Mucosa of descending colon (tissue), 3 donors: ENCODE data around the gene LAMA5. TPM values are rescaled to one million over a fixed set of nuclear protein-coding genes. Genes with fewer than 3 reads are reported as not detected.

Experiments
- ATAC-seq: fragments of 200-7000 bp; cut with Tn5 transposase; one replicate; pipeline ENCODE4 v1.9.1; 2020; ENCODE audit warnings: mild to moderate bottlenecking, moderate library complexity
- DNase-seq, 3 donors: peaks; one replicate each; pipeline ENCODE4 v3.0.0-alpha.2; 2020
- H3K36me3 ChIP-seq: fragments of 200-600 bp; one replicate; pipeline ENCODE4 v1.8.0; 2021; ENCODE audit warnings: low read depth, mild to moderate bottlenecking
- H3K4me1 ChIP-seq: fragments of 200-600 bp; one replicate; pipeline ENCODE4 v1.8.0; 2021; ENCODE audit warnings: low read depth, mild to moderate bottlenecking
- H3K4me3 ChIP-seq: fragments of 200-600 bp; one replicate; pipeline ENCODE4 v1.8.0; 2021; ENCODE audit warnings: mild to moderate bottlenecking
- H3K9me3 ChIP-seq: fragments of 200-600 bp; one replicate; pipeline ENCODE4 v1.8.0; 2021; ENCODE audit warnings: mild to moderate bottlenecking
- intact Hi-C, 2 donors: fragments of 100-400 bp; cut with DNase I in 1 of 2; cut with micrococcal nuclease in 1 of 2; formaldehyde crosslinking; loops; one replicate each; pipeline versions ENCODE4 v1.11.0 to v1.11.1; 2022; cut with DNase I, micrococcal nuclease
- microRNA-seq: library from miRNA; unstranded; fragments of <30 nt; microRNA quantifications from one replicate; pipeline ENCODE4, GENCODE V29; 2019
- total RNA-seq, 3 donors: library from RNA; stranded (reverse); fragmentation: NEBNext Ultra II Directional in 2 of 3; extraction: Animal tissue kit (Norgen Biotek cat#: 25700) in 2 of 3; gene quantifications; one replicate each; pipeline versions ENCODE4 v1.2.1 to v1.2.4, GENCODE V29; 2021 to 2023
- TF ChIP-seq, protein P1 (sequence below): fragments of 200-600 bp; IDR thresholded peaks from one replicate; pipeline ENCODE4 v1.8.0; 2022; ENCODE audit warnings: antibody characterized with exemption, mild to moderate bottlenecking
- donor health status: DM: no; HTN: no; CAD: no; lungs with moderate emphysema.
- donor health status: DM: no; HTN: no; CAD: no.
- donor health status: DM: no; HTN: yes; CAD: no.

Gene LAMA5
- total RNA-seq, 3 donors from 2014 or later = 21.8 to 335 (median 40.7) TPM

DNA sequence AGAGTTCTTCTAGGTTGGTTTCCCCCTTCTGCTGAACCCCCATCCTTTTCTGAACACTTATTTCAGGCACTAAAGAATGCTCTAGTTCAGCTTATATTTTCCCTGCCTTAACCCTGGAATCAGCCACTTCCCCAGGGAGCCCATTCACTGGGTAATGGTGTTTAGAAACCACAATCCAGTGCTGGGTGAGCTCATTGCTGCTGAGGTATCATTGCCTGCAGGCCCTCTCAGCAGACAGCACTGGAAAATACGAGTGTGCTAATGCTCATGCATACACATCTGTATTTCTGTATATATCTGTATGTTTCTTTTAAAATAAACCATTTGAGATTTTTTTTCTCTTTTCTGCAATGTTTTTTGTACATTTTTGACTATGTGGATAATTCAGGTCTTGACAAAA, 101.7 kb downstream of the LAMA5 start:
- TF ChIP-seq, protein P1, sequence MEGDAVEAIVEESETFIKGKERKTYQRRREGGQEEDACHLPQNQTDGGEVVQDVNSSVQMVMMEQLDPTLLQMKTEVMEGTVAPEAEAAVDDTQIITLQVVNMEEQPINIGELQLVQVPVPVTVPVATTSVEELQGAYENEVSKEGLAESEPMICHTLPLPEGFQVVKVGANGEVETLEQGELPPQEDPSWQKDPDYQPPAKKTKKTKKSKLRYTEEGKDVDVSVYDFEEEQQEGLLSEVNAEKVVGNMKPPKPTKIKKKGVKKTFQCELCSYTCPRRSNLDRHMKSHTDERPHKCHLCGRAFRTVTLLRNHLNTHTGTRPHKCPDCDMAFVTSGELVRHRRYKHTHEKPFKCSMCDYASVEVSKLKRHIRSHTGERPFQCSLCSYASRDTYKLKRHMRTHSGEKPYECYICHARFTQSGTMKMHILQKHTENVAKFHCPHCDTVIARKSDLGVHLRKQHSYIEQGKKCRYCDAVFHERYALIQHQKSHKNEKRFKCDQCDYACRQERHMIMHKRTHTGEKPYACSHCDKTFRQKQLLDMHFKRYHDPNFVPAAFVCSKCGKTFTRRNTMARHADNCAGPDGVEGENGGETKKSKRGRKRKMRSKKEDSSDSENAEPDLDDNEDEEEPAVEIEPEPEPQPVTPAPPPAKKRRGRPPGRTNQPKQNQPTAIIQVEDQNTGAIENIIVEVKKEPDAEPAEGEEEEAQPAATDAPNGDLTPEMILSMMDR = no peak
- Histone ChIP-seq H3K36me3 (peaks cover 2% of the 10 kb centered on the region), H3K9me3 (no peaks in the 10 kb centered on the region), H3K4me1 (no peaks in the 10 kb centered on the region), H3K4me3 (no peak overlapping the region)
- no peak for ATAC-seq
- no peak for DNase-seq
- intact Hi-C loops = no loop called here

DNA sequence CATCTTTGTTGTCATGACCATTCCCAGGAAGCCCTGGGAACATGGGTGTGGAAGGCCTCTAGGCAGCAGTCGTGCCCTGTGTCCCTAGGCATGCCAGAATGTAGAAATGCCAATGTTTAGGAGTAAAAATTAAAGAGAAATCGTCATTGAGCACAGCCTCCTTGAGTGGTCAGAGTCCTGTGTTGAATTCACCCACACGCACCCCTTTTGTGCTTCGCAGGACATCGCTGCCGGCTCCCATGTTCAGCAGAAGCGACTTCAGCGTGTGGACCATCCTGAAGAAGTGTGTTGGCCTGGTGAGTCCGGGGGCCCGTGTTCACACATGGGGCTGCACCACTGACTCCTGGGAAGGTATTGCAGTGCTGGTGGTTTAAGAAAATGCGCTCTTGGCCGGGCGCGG, 103.7 kb downstream of the LAMA5 start:
- DNase-seq (no peak), ATAC-seq (no peak)
- Histone ChIP-seq H3K4me3 (no peak overlapping the region), H3K4me1 (no peaks in the 10 kb centered on the region), H3K9me3 (no peaks in the 10 kb centered on the region), H3K36me3 (peaks cover 2% of the 10 kb centered on the region)
- intact Hi-C loops = no loop called here
- TF ChIP-seq, protein P1 = no peak

DNA sequence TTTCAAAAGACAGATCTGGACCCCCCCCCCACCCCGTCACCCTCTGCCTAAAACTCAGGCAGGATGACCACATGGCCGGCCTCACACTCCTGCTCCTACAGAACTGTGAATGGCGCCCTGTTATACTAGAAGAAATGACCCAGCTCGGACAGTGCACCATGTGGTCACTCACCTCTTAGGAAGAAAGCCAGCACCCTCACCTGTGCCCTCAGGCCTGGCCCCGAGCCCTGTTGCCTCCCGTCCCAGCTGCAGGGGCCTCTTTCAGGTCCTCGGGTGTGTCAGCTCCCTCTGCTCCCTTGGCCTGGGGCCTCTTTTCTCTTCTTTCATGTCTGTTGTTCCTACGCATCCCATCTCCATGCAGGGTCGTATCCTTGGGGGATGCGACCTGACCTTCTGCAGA, 105.0 kb downstream of the LAMA5 start:
- Histone ChIP-seq H3K36me3 (peaks cover 2% of the 10 kb centered on the region), H3K9me3 (no peaks in the 10 kb centered on the region), H3K4me1 (no peaks in the 10 kb centered on the region), H3K4me3 (no peak overlapping the region)
- ATAC-seq = no peak
- intact Hi-C loops = no loop called here
- DNase-seq = no peak
- TF ChIP-seq, protein P1 = no peak

DNA sequence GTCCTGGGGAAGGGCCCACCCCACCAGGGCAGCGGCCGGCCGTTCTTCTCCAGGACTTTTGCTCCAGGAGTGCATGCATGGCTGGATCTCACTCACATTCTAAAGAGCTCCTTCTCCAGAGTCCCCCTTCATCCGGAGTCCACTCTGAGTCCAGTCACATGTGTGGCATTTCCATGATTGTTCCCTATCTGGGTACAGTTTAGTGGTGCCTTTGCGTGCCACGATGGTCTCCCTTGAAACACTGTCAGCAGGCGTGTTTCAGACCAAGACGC, 107.9 kb downstream of the LAMA5 start:
- DNase-seq (no peak), ATAC-seq (no peak)
- TF ChIP-seq, protein P1 = no peak
- Histone ChIP-seq H3K4me3 (no peak overlapping the region), H3K36me3 (no peaks in the 10 kb centered on the region), H3K9me3 (no peaks in the 10 kb centered on the region), H3K4me1 (no peaks in the 10 kb centered on the region)
- intact Hi-C loops = no loop called here

Small RNA genes within 50 kb of the gene (microRNA-seq; reads per million reads assigned to microRNA genes)
- gene MIR4758 = not detected

Other genes starting within 250 kb of the LAMA5 start
- 10 to 100 TPM; 33.5 to 49.1 (median 36.1) TPM for gene LSM14B, start 244.8 kb downstream of the LAMA5 start, total RNA-seq
- gene PSMA7, start 223.9 kb downstream of the LAMA5 start, total RNA-seq = 100 to 1,000 TPM; 129 to 197 (median 194) TPM
- gene SS18L1, start 223.5 kb downstream of the LAMA5 start, total RNA-seq = 10 to 100 TPM; 13.2 to 16.0 (median 14.4) TPM
- 10 to 100 TPM; 28.8 to 34.9 (median 32.6) TPM for gene MTG2, start 184.3 kb downstream of the LAMA5 start, total RNA-seq
- under 1 TPM in 1 of 3 donors, not detected in 2; 0.09 TPM for gene HRH3, start 147.0 kb downstream of the LAMA5 start, total RNA-seq
- gene OSBPL2, start 128.8 kb downstream of the LAMA5 start, total RNA-seq = 100 to 1,000 TPM in 1 of 3 donors, 10 to 100 TPM in 2; 87.0 to 111 (median 91.6) TPM
- gene ADRM1, start 64.3 kb downstream of the LAMA5 start, total RNA-seq = 10 to 100 TPM; 54.4 to 85.8 (median 77.6) TPM
- 1,000 to 10,000 TPM; 1,171 to 1,284 (median 1,191) TPM for gene RPS21, start 19.8 kb upstream of the LAMA5 start, total RNA-seq
- 1 to 10 TPM; 5.4 to 9.3 (median 6.6) TPM for gene CABLES2, start 40.0 kb upstream of the LAMA5 start, total RNA-seq
- 1 to 10 TPM; 2.3 to 7.0 (median 5.1) TPM for gene RBBP8NL, start 60.2 kb upstream of the LAMA5 start, total RNA-seq
- gene GATA5, start 108.7 kb upstream of the LAMA5 start, total RNA-seq = under 1 TPM in 2 of 3 donors, not detected in 1; 0.14 to 0.22 TPM